Sigmoid colon (tissue), 7 donors: Measurements from ENCODE around the gene COQ10A. TPM values are rescaled to one million over a fixed set of nuclear protein-coding genes. Genes with fewer than 3 reads are reported as not detected.

Experiments used
- DNase-seq: peaks from one replicate; pipeline ENCODE4 v3.0.0-alpha.2; 2019
- H3K27ac ChIP-seq, 4 donors: fragments of 200-600 bp; sonication (generic); one replicate each; pipeline ENCODE4 v1.5.1; 2016 to 2019; ENCODE audit warnings: mild to moderate bottlenecking in 1 of 4
- H3K27me3 ChIP-seq, 3 donors: fragments of 200-600 bp; sonication (generic); one replicate each; pipeline ENCODE4 v1.5.1; 2019; ENCODE audit warnings: mild to moderate bottlenecking in 1 of 3
- H3K36me3 ChIP-seq, 4 donors: fragments of 200-600 bp; sonication (generic); one replicate each; pipeline ENCODE4 v1.5.1; 2016 to 2019
- H3K4me1 ChIP-seq, 4 donors: fragments of 200-600 bp; sonication (generic); one replicate each; pipeline ENCODE4 v1.5.1; 2017 to 2019
- H3K4me3 ChIP-seq, 4 donors: fragments of 200-600 bp; sonication (generic); one replicate each; pipeline ENCODE4 v1.5.1; 2017 to 2019; ENCODE audit warnings: mild to moderate bottlenecking in 2 of 4, moderate library complexity in 1 of 4
- H3K9me3 ChIP-seq, 4 donors: fragments of 200-600 bp in 3 of 4; sonication (generic) in 3 of 4; one replicate each; pipeline versions ENCODE4 v1.5.1 to v1.6.1; 2013 to 2019
- EP300 ChIP-seq, 4 donors: sonication (generic); formaldehyde crosslinking; IDR thresholded peaks; one replicate each; pipeline ENCODE4 v1.6.1; 2017; ENCODE audit warnings: antibody characterized with exemption in 4 of 4
- POLR2A ChIP-seq, 2 donors: fragments of 450-650 bp; IDR thresholded peaks; one replicate each; pipeline ENCODE4 v1.6.1; 2016; ENCODE audit warnings: antibody characterized with exemption in 2 of 2, mild to moderate bottlenecking in 2 of 2, moderate library complexity in 2 of 2
- POLR2AphosphoS5 ChIP-seq, 4 donors: sonication (generic); formaldehyde crosslinking; IDR thresholded peaks; one replicate each; pipeline ENCODE4 v1.6.1; 2017; ENCODE audit warnings: antibody characterized with exemption in 4 of 4
- WGBS, 2 donors: extraction: QIAGEN DNeasy Blood & Tissue Kit; methylation state at CpG; one replicate each; pipeline ENCODE4 v1.1.7; 2013; 5-methylcytosine and 5-hydroxymethylcytosine counted together
- intact Hi-C: fragments of 100-400 bp; cut with DNase I; formaldehyde crosslinking; loops from one replicate; pipeline ENCODE4 v1.15.1; 2023
- polyA plus RNA-seq, 3 donors: library from polyadenylated mRNA; stranded (reverse); fragments of 200-250 nt; gene quantifications; one replicate each; pipeline ENCODE4 v1.2.3, GENCODE V29; 2013
- total RNA-seq, 4 donors: library from RNA; depleted of rRNA; stranded (reverse); fragments of >200 nt; gene quantifications; one replicate each; pipeline ENCODE4 v1.1.0, GENCODE V29; 2016
- TF ChIP-seq, protein P1 (sequence below), 4 experiments: fragments of 450-650 bp in 3 of 4; fragments of 200-600 bp in 1 of 4; IDR thresholded peaks; one replicate each; pipeline ENCODE4 v1.5.1; 2016 to 2019; ENCODE audit warnings: antibody characterized with exemption in 4 of 4, mild to moderate bottlenecking in 3 of 4, moderate library complexity in 2 of 4
- donor health status: healthy with polysubstance abuse.
- donor health status: Bipolar disorder and iron deficiency.
- donor health status: healthy.

The COQ10A gene
- total RNA-seq (10 to 100 TPM; 11.8 to 25.0 (median 19.9) TPM), polyA plus RNA-seq (1 to 10 TPM; 2.4 to 6.2 (median 3.0) TPM)

DNA sequence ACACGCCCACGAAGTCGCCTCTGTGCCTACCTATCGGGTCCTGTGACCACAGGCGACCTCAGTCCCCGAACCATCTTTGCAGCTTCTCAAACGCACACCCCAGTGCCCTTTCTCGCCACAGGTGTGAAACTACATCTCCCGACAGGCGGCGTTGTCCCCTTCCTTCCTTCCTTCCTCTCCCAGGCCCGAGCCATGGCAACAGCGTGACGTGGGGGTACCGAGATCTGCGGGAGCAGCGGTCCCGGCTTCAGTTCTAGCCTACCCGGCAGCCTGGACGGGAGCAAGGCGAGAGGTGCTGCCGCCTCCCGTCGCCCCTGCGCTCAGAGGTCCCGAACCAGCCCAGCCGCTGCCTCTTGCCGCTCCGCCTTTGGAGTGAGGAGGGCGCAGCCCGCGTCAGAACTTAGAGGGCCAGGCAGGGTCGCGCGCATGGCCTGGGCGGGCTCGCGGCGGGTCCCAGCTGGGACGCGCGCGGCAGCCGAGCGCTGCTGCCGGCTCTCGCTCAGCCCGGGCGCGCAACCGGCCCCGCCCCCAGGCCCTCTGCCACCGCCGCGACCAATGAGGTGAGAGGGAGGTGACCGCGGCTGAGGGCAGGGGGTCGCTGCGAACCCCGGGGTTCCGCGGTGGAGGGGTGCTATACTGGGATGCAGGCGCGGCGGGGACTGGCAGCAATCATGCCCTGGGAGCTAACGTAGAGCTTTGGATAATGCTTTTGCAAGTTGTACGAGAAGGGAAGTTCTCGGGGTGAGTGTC is at the start of gene COQ10A:
COQ10A (plus strand) TSS at position 250 of the 750 bp plus-strand sequence; CDS start at position 427, 177 bp downstream.
- Histone ChIP-seq H3K36me3 (peaks cover 0 to 20% (median 5%) of the 10 kb centered on the region in 4 donors), H3K4me1 (peaks cover 0 to 19% (median 18%) of the 10 kb centered on the region in 4 donors), H3K27me3 (no peaks in the 10 kb centered on the region), H3K9me3 (no peaks in the 10 kb centered on the region), H3K4me3 (peak within 1 kb of the TSS; percentile 59 to 73 (median 70)), H3K27ac (peak within 1 kb of the TSS; percentile 95 to 97 (median 96))
- intact Hi-C loops, result loop anchor here (2.0 kb wide), 1 partner anchor 34 kb away; the partner anchor contains the start of gene CS
- TF ChIP-seq POLR2A (IDR thresholded peaks at IDR 0.05) (peak; percentile 73 to 88), POLR2AphosphoS5 (IDR thresholded peaks at IDR 0.05) (peak; percentile 93 to 96 (median 94)), EP300 (IDR thresholded peaks at IDR 0.05) (no peak)
- TF ChIP-seq, protein P1, sequence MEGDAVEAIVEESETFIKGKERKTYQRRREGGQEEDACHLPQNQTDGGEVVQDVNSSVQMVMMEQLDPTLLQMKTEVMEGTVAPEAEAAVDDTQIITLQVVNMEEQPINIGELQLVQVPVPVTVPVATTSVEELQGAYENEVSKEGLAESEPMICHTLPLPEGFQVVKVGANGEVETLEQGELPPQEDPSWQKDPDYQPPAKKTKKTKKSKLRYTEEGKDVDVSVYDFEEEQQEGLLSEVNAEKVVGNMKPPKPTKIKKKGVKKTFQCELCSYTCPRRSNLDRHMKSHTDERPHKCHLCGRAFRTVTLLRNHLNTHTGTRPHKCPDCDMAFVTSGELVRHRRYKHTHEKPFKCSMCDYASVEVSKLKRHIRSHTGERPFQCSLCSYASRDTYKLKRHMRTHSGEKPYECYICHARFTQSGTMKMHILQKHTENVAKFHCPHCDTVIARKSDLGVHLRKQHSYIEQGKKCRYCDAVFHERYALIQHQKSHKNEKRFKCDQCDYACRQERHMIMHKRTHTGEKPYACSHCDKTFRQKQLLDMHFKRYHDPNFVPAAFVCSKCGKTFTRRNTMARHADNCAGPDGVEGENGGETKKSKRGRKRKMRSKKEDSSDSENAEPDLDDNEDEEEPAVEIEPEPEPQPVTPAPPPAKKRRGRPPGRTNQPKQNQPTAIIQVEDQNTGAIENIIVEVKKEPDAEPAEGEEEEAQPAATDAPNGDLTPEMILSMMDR (IDR thresholded peaks at IDR 0.05), result peak; percentile 71 to 91 (median 76)
- peak; percentile 96 for DNase-seq
- 0% methylated on average over 68 of the region's 68 CpGs for WGBS, 2 donors

DNA sequence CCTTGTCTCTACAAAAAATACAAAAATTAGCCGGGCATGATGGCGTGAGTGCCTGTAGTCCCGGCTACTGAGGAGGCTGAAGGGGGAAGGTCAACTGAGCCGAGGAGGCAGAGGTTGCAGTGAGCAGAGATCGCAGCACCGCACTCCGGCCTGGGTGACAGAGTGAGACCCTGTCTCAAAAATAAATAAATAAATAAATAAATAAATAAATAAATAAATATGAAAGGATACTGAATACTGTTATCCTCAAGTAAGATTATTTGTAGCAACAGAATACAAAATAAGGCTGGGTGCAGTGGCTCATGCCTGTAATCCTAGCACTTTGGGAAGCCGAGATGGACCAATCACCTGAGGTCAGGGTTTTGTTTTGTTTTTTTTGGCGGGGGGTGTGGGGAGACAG is 46.9 kb upstream of the COQ10A start:
- H3K9me3 ChIP-seq, result no peaks in the 10 kb centered on the region
- H3K27me3 ChIP-seq, result no peaks in the 10 kb centered on the region
- intact Hi-C loops, result loop anchor here (2.0 kb wide), 1 partner anchor 13 kb away; no protein-coding TSS in a partner anchor
- H3K4me3 ChIP-seq, result peak overlapping the region in 1 of 4 donors; percentile 83
- peaks cover 3 to 20% (median 8%) of the 10 kb centered on the region in 4 donors for H3K36me3 ChIP-seq
- peaks cover 0 to 58% (median 48%) of the 10 kb centered on the region in 4 donors for H3K4me1 ChIP-seq
- 93 to 94% methylated on average over 9 of the region's 9 CpGs for WGBS, 2 donors
- TF ChIP-seq POLR2A (IDR thresholded peaks at IDR 0.05), result no peak
- no peak for TF ChIP-seq EP300 (IDR thresholded peaks at IDR 0.05)
- TF ChIP-seq, protein P1 (IDR thresholded peaks at IDR 0.05), result no peak
- TF ChIP-seq POLR2AphosphoS5 (IDR thresholded peaks at IDR 0.05), result no peak
- peak overlapping the region; percentile 98 to 99 (median 98) for H3K27ac ChIP-seq
- no peak for DNase-seq

DNA sequence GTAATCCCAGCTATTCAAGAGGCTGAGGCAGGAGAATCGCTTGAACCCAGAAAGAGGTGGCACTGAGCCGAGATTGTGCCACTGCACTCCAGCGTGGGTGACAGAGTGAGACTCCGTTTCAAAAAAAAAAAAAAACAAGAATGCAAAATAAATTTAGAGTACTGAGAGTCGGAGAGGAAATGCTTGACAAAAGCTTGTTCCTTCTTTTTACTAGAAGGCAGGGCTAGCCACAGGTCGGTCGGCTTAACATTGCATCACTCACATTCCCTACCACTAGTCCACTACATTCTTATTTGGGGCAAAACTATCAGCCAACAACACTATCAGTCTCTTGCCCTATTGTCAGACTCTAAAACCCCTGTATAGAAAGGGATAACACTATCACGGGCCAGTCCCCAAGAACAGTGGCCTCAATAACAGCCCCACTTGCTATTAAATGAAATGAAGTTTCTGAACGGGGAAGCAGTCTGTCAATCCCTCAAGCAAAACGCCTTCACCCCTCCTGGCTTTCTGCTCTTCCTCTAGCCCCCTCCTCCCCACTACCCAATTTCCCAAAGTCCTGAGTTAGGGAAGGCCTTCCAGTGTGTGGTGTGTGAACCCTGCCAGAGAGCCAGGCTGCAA is 46.0 kb upstream of the COQ10A start:
- Histone ChIP-seq H3K4me1 (peaks cover 0 to 66% (median 52%) of the 10 kb centered on the region in 4 donors), H3K9me3 (no peaks in the 10 kb centered on the region), H3K27me3 (no peaks in the 10 kb centered on the region), H3K4me3 (peak overlapping the region; percentile 71 to 83 (median 81)), H3K36me3 (peaks cover 0 to 11% (median under 1%) of the 10 kb centered on the region in 4 donors), H3K27ac (peak overlapping the region; percentile 98 to 99 (median 98))
- no peak for DNase-seq
- intact Hi-C loops, result loop anchor here (2.0 kb wide), 1 partner anchor 14 kb away; no protein-coding TSS in a partner anchor
- WGBS, 2 donors, result 6 to 15% methylated on average over 10 of the region's 10 CpGs
- no peak for TF ChIP-seq POLR2AphosphoS5 (IDR thresholded peaks at IDR 0.05)
- no peak for TF ChIP-seq EP300 (IDR thresholded peaks at IDR 0.05)

DNA sequence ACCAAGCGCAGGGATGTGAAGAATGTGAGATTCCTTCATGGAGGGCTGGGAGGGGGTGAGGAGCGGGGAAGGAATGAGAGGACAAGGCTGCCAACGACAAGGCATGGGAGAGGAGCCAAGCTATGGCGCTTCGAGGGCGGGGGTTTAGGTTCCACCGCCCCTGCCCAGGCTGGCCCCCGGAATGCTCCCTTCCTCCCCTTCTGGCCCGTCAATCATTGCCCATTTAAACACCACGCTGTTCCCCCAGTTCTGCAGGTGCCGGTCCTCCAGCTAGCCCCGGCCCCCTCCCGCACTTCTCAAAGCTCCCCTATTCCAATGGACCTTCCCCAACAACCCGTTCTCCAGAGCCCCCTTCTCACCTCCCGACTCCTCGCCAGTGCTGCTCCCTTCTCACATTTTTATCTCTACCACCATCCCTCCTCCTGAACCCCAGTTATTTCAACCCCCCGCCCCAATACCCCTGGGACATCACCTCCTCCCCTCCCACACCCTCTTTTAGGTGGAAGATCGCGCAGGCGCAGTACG is 45.4 kb upstream of the COQ10A start:
- TF ChIP-seq POLR2A (IDR thresholded peaks at IDR 0.05) (no peak), POLR2AphosphoS5 (IDR thresholded peaks at IDR 0.05) (peak in 1 of 4 donors; percentile 3)
- TF ChIP-seq, protein P1 (IDR thresholded peaks at IDR 0.05), result no peak
- 0 to 1% methylated on average over 21 of the region's 21 CpGs for WGBS, 2 donors
- Histone ChIP-seq H3K27me3 (no peaks in the 10 kb centered on the region), H3K36me3 (peaks cover 0 to 10% (median 0%) of the 10 kb centered on the region in 4 donors), H3K4me3 (peak overlapping the region; percentile 71 to 83 (median 81)), H3K27ac (peak overlapping the region; percentile 98 to 99 (median 98)), H3K4me1 (peaks cover 0 to 66% (median 52%) of the 10 kb centered on the region in 4 donors), H3K9me3 (no peaks in the 10 kb centered on the region)
- peak; percentile 88 for DNase-seq
- intact Hi-C loops, result loop anchor here (2.0 kb wide), 1 partner anchor 14 kb away; no protein-coding TSS in a partner anchor
